HepG2 (cell line): ENCODE data around the gene SECTM1. TPM values are rescaled to one million over a fixed set of nuclear protein-coding genes. Genes with fewer than 3 reads are reported as not detected.

Experiments used
- AGO1 ChIP-seq: fragments of 200-400 bp; formaldehyde crosslinking; IDR thresholded peaks from 2 replicates; pipeline ENCODE4 v1.6.1; 2017; ENCODE audit warnings: mild to moderate bottlenecking, low read depth, low read length, moderate library complexity; ENCODE audit not compliant: poor library complexity, severe bottlenecking
- ELF1 ChIP-seq: sonication (generic); formaldehyde crosslinking; IDR thresholded peaks from 2 replicates; pipeline ENCODE4 v1.4.0; 2020; ENCODE audit warnings: missing genetic modification reagents
- FOSL2 ChIP-seq: sonication (generic); formaldehyde crosslinking; IDR thresholded peaks from 2 replicates; pipeline ENCODE4 v1.4.0; 2020; ENCODE audit warnings: missing genetic modification reagents
- HDAC2 ChIP-seq: sonication (generic); formaldehyde crosslinking; IDR thresholded peaks from 2 replicates; pipeline ENCODE4 v1.4.0; 2020; ENCODE audit warnings: missing genetic modification reagents
- NCOR1 ChIP-seq: fragments of 200-600 bp; sonication (generic); IDR thresholded peaks from 2 replicates; pipeline ENCODE4 v1.7.0; 2017; ENCODE audit warnings: antibody characterized with exemption, low read length, borderline replicate concordance
- NONO ChIP-seq, 2 experiments: fragments of 450-650 bp in 1 of 2; sonication (generic) in 1 of 2; formaldehyde crosslinking in 1 of 2; IDR thresholded peaks in 1 of 2; conservative IDR thresholded peaks in 1 of 2; 2 replicates each; pipeline versions ENCODE4 v1.6.1 to v1.8.0; 2017 to 2022; ENCODE audit warnings: mild to moderate bottlenecking in 1 of 2, missing genetic modification reagents in 1 of 2, moderate library complexity in 1 of 2
- NR2F6 ChIP-seq, 2 experiments: IDR thresholded peaks; 2 replicates each; pipeline ENCODE4 v1.6.1; 2016; ENCODE audit warnings: antibody characterized with exemption in 1 of 2, mild to moderate bottlenecking in 1 of 2
- NR3C1 ChIP-seq: sonication (generic); formaldehyde crosslinking; IDR thresholded peaks from 2 replicates; pipeline ENCODE4 v1.4.0; 2020; ENCODE audit warnings: missing genetic modification reagents
- RBAK ChIP-seq: sonication (generic); formaldehyde crosslinking; IDR thresholded peaks from 2 replicates; pipeline ENCODE4 v1.5.1; 2020; ENCODE audit warnings: mild to moderate bottlenecking, missing genetic modification reagents
- SALL2 ChIP-seq: sonication (generic); formaldehyde crosslinking; IDR thresholded peaks from 2 replicates; pipeline ENCODE4 v1.8.1; 2023; ENCODE audit warnings: mild to moderate bottlenecking, missing genetic modification reagents, inconsistent platforms
- SAP130 ChIP-seq: IDR thresholded peaks from 2 replicates; pipeline ENCODE4 v1.6.1; 2016; ENCODE audit warnings: low read depth
- ZEB1 ChIP-seq: IDR thresholded peaks from 2 replicates; pipeline ENCODE4 v1.6.1; 2012; ENCODE audit warnings: mild to moderate bottlenecking, low read depth, inconsistent platforms; ENCODE audit not compliant: insufficient replicate concordance
- ZNF296 ChIP-seq: sonication (generic); formaldehyde crosslinking; conservative IDR thresholded peaks from 2 replicates; pipeline ENCODE4 v1.5.0; 2020; ENCODE audit warnings: mild to moderate bottlenecking, missing genetic modification reagents
- ZNF354B ChIP-seq: sonication (generic); formaldehyde crosslinking; IDR thresholded peaks from 2 replicates; pipeline ENCODE4 v1.8.0; 2022; ENCODE audit warnings: mild to moderate bottlenecking, missing genetic modification reagents
- ZNF446 ChIP-seq: sonication (generic); formaldehyde crosslinking; IDR thresholded peaks from 2 replicates; pipeline ENCODE4 v1.5.0; 2020; ENCODE audit warnings: mild to moderate bottlenecking, missing genetic modification reagents
- ZNF660 ChIP-seq: sonication (generic); formaldehyde crosslinking; IDR thresholded peaks from 2 replicates; pipeline ENCODE4 v1.5.1; 2020; ENCODE audit warnings: mild to moderate bottlenecking, low read depth, missing genetic modification reagents, borderline replicate concordance
- polyA plus RNA-seq, 8 experiments: library from polyadenylated mRNA; depleted of rRNA in 3 of 8; stranded (reverse) in 7 of 8; unstranded in 1 of 8; fragments of >200 nt; fragmentation: Illumina TruSeq in 4 of 8; extraction: Trizol in 4 of 8; gene quantifications; 2 replicates each; pipeline versions ENCODE4 v1.2.1 to v1.2.3, GENCODE V29; 2011 to 2016; ENCODE audit warnings: low read depth in 4 of 8, missing spikeins in 1 of 8, mixed read lengths in 1 of 8; ENCODE audit not compliant: insufficient read depth in 1 of 8
- total RNA-seq, 5 experiments: library from RNA; depleted of rRNA; stranded (reverse); fragments of >200 nt; fragmentation: Illumina TruSeq; extraction: Trizol; gene quantifications; 2 replicates each; pipeline ENCODE4 v1.2.3, GENCODE V29; 2016; ENCODE audit warnings: low read depth in 1 of 5
- TF ChIP-seq, protein P1 (sequence below): sonication (generic); formaldehyde crosslinking; conservative IDR thresholded peaks from 2 replicates; pipeline ENCODE4 v1.5.0; 2020; ENCODE audit warnings: missing genetic modification reagents
- TF ChIP-seq, protein P2 (sequence below): sonication (generic); formaldehyde crosslinking; IDR thresholded peaks from 2 replicates; pipeline ENCODE4 v1.4.0; 2020; ENCODE audit warnings: missing genetic modification reagents
- TF ChIP-seq, protein P3 (sequence below): sonication (generic); formaldehyde crosslinking; IDR thresholded peaks from 2 replicates; pipeline ENCODE4 v1.9.0; 2021; ENCODE audit warnings: missing genetic modification reagents, borderline replicate concordance
- TF ChIP-seq, protein P4 (sequence below): IDR thresholded peaks from 2 replicates; pipeline ENCODE4 v1.6.1; 2016; ENCODE audit warnings: missing biosample characterization, missing genetic modification reagents, low read depth
- TF ChIP-seq, protein P5 (sequence below): sonication (generic); formaldehyde crosslinking; IDR thresholded peaks from 2 replicates; pipeline ENCODE4 v1.4.0; 2020; ENCODE audit warnings: missing genetic modification reagents, borderline replicate concordance

SECTM1 gene
- total and polyA plus RNA-seq, 2 of the 13 experiments (the other 11 are each of a cell fraction or from before 2014, with no cell fraction given): 3.5 to 5.3 TPM

DNA sequence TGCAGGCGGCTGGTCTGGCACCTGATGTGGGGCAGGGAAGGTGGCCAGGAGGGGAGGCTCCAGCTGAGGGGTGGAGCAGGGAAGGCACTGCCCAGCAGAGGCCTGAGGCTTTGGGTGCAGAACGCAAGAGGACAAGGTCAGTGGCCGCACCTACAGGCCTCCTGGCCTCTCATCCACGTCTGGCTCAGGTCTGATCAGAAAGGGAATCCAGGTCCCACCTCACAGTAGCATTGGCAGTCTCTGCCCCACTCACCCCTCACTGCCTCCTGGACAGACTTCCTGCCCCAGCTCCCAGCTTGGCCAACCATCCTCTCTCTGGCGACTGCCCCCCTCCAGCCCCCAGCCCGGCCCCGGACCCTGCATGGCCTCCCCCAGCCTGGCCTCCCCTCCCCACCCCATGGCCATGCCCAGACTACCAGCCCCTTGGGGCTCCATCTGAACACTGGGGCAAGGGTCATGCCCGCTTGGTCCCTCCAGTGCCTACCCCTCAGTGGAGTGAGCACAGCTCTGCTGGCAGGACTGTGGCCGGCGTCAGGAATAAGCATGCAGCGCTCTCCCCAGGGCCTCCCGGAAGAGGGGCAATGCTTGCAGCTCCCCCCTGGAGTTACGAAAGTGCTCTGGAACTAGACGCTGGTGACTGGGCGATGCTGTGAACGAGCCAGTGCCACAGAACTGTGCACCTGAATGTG lies 42.6 kb upstream of the SECTM1 start (continued):
- TF ChIP-seq ELF1 (peak; percentile 88), NR2F6 (IDR thresholded peaks at IDR 0.05) (no peak), NR2F6 (CRISPR knock-in tag; IDR thresholded peaks at IDR 0.05) (peak; percentile 31), SALL2 (CRISPR knock-in tag) (peak; percentile 66; the same call in 1 of the 2 replicates), AGO1 (no peak), ZNF296 (CRISPR knock-in tag) (0 out of 2 replicates have a peak, but pooled peaks have one; percentile 22), ZNF660 (CRISPR knock-in tag) (no peak), RBAK (CRISPR knock-in tag) (no peak), FOSL2 (CRISPR knock-in tag) (no peak), HDAC2 (peak; percentile 42; the same call in 1 of the 2 replicates), NR3C1 (no peak), NCOR1 (no peak), ZNF354B (CRISPR knock-in tag) (no peak), NONO (IDR thresholded peaks at IDR 0.05) (no peak), NONO (CRISPR knock-in tag; conservative IDR thresholded peaks at IDR 0.05) (no peak), ZEB1 (no peak), ZNF446 (CRISPR knock-in tag) (no peak), SAP130 (CRISPR knock-in tag) (peak; percentile 77)
- TF ChIP-seq, protein P1, sequence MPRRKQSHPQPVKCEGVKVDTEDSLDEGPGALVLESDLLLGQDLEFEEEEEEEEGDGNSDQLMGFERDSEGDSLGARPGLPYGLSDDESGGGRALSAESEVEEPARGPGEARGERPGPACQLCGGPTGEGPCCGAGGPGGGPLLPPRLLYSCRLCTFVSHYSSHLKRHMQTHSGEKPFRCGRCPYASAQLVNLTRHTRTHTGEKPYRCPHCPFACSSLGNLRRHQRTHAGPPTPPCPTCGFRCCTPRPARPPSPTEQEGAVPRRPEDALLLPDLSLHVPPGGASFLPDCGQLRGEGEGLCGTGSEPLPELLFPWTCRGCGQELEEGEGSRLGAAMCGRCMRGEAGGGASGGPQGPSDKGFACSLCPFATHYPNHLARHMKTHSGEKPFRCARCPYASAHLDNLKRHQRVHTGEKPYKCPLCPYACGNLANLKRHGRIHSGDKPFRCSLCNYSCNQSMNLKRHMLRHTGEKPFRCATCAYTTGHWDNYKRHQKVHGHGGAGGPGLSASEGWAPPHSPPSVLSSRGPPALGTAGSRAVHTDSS (CRISPR knock-in tag): no peak
- TF ChIP-seq, protein P2, sequence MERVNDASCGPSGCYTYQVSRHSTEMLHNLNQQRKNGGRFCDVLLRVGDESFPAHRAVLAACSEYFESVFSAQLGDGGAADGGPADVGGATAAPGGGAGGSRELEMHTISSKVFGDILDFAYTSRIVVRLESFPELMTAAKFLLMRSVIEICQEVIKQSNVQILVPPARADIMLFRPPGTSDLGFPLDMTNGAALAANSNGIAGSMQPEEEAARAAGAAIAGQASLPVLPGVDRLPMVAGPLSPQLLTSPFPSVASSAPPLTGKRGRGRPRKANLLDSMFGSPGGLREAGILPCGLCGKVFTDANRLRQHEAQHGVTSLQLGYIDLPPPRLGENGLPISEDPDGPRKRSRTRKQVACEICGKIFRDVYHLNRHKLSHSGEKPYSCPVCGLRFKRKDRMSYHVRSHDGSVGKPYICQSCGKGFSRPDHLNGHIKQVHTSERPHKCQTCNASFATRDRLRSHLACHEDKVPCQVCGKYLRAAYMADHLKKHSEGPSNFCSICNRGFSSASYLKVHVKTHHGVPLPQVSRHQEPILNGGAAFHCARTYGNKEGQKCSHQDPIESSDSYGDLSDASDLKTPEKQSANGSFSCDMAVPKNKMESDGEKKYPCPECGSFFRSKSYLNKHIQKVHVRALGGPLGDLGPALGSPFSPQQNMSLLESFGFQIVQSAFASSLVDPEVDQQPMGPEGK (CRISPR knock-in tag): peak; percentile 98
- TF ChIP-seq, protein P3, sequence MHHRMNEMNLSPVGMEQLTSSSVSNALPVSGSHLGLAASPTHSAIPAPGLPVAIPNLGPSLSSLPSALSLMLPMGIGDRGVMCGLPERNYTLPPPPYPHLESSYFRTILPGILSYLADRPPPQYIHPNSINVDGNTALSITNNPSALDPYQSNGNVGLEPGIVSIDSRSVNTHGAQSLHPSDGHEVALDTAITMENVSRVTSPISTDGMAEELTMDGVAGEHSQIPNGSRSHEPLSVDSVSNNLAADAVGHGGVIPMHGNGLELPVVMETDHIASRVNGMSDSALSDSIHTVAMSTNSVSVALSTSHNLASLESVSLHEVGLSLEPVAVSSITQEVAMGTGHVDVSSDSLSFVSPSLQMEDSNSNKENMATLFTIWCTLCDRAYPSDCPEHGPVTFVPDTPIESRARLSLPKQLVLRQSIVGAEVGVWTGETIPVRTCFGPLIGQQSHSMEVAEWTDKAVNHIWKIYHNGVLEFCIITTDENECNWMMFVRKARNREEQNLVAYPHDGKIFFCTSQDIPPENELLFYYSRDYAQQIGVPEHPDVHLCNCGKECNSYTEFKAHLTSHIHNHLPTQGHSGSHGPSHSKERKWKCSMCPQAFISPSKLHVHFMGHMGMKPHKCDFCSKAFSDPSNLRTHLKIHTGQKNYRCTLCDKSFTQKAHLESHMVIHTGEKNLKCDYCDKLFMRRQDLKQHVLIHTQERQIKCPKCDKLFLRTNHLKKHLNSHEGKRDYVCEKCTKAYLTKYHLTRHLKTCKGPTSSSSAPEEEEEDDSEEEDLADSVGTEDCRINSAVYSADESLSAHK (CRISPR knock-in tag): no peak
- TF ChIP-seq, protein P4, sequence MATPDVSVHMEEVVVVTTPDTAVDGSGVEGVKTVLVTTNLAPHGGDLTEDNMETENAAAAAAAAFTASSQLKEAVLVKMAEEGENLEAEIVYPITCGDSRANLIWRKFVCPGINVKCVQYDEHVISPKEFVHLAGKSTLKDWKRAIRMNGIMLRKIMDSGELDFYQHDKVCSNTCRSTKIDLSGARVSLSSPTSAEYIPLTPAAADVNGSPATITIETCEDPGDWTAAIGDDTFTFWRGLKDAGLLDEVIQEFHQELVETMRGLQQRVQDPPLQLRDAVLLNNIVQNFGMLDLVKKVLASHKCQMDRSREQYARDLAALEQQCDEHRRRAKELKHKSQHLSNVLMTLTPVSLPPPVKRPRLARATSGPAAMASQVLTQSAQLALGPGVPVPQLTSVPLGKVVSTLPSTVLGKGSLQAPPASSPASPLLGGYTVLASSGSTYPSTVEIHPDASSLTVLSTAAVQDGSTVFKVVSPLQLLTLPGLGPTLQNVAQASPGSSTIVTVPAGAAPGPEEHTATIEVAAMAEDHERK: no peak
- TF ChIP-seq, protein P5, sequence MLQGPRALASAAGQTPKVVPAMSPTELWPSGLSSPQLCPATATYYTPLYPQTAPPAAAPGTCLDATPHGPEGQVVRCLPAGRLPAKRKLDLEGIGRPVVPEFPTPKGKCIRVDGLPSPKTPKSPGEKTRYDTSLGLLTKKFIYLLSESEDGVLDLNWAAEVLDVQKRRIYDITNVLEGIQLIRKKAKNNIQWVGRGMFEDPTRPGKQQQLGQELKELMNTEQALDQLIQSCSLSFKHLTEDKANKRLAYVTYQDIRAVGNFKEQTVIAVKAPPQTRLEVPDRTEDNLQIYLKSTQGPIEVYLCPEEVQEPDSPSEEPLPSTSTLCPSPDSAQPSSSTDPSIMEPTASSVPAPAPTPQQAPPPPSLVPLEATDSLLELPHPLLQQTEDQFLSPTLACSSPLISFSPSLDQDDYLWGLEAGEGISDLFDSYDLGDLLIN (CRISPR knock-in tag): peak; percentile 41; the same call in 1 of the 2 replicates
